Right lobe of liver (tissue), 6 donors: ENCODE measurements around the gene PLXNC1. TPM values are rescaled to one million over a fixed set of nuclear protein-coding genes. Genes with fewer than 3 reads are reported as not detected.

Experiments
- ATAC-seq, 4 donors: fragments of 200-7000 bp; cut with Tn5 transposase; one replicate each; pipeline ENCODE4 v1.9.1; 2020; ENCODE audit warnings: mild to moderate bottlenecking in 4 of 4, moderate library complexity in 4 of 4
- DNase-seq, 3 donors: peaks; one replicate each; pipeline ENCODE4 v3.0.0-alpha.2; 2020
- H3K27ac ChIP-seq, 3 donors: fragments of 200-600 bp; one replicate each; pipeline ENCODE4 v1.8.0; 2022
- H3K27me3 ChIP-seq, 2 donors: fragments of 200-600 bp; one replicate each; pipeline ENCODE4 v1.8.0; 2022
- H3K36me3 ChIP-seq, 4 donors: fragments of 200-600 bp; sonication (generic) in 1 of 4; one replicate each; pipeline versions ENCODE4 v1.5.1 to v1.8.0; 2017 to 2022; ENCODE audit warnings: control low read depth in 1 of 4
- H3K4me1 ChIP-seq, 4 donors: fragments of 200-600 bp; sonication (generic) in 1 of 4; one replicate each; pipeline versions ENCODE4 v1.5.1 to v1.8.0; 2017 to 2022; ENCODE audit warnings: control low read depth in 1 of 4
- H3K4me3 ChIP-seq, 3 donors: fragments of 200-600 bp; one replicate each; pipeline ENCODE4 v1.8.0; 2022
- H3K9me3 ChIP-seq, 4 donors: fragments of 200-600 bp; sonication (generic) in 1 of 4; one replicate each; pipeline versions ENCODE4 v1.5.1 to v1.8.0; 2017 to 2022; ENCODE audit warnings: control low read depth in 1 of 4
- POLR2A ChIP-seq: fragments of 450-650 bp; IDR thresholded peaks from one replicate; pipeline ENCODE4 v1.6.1; 2017; ENCODE audit warnings: antibody characterized with exemption, mild to moderate bottlenecking
- WGBS: methylation state at CpG from one replicate; pipeline ENCODE4 v1.1.6; 2018; ENCODE audit warnings: low coverage, low lambda C conversion rate; ENCODE audit not compliant: insufficient coverage; ENCODE audit errors: missing lambda C conversion rate; 5-methylcytosine and 5-hydroxymethylcytosine counted together
- intact Hi-C, 2 donors: fragments of 100-400 bp; cut with DNase I; formaldehyde crosslinking; loops; one replicate each; pipeline versions ENCODE4 v1.11.2 to v1.14.1; 2022
- total RNA-seq, 6 experiments: library from RNA; depleted of rRNA in 2 of 6; stranded (reverse); fragments of >200 nt in 2 of 6; fragmentation: NEBNext Ultra II Directional in 3 of 6; extraction: Animal tissue kit (Norgen Biotek cat#: 25700) in 3 of 6; gene quantifications; one replicate each; pipeline versions ENCODE4 v1.1.0 to v1.2.4, GENCODE V29; 2016 to 2023
- TF ChIP-seq, protein P1 (sequence below), 4 donors: fragments of 200-600 bp in 3 of 4; fragments of 450-650 bp in 1 of 4; IDR thresholded peaks; one replicate each; pipeline versions ENCODE4 v1.5.1 to v1.8.0; 2016 to 2022; ENCODE audit warnings: antibody characterized with exemption in 4 of 4, mild to moderate bottlenecking in 2 of 4
- donor health status: DM: no; HTN: yes; CAD: no.
- donor health status: DM: no; HTN: no; CAD: no.
- donor health status: DM: no; HTN: no; CAD: no.
- donor health status: DM: no; HTN: yes; CAD: no.
- donor health status: DM: no; HTN: yes; CAD: no.

Gene PLXNC1
- total RNA-seq, 6 experiments from 2014 or later: 1.6 to 7.0 (median 3.5) TPM

DNA sequence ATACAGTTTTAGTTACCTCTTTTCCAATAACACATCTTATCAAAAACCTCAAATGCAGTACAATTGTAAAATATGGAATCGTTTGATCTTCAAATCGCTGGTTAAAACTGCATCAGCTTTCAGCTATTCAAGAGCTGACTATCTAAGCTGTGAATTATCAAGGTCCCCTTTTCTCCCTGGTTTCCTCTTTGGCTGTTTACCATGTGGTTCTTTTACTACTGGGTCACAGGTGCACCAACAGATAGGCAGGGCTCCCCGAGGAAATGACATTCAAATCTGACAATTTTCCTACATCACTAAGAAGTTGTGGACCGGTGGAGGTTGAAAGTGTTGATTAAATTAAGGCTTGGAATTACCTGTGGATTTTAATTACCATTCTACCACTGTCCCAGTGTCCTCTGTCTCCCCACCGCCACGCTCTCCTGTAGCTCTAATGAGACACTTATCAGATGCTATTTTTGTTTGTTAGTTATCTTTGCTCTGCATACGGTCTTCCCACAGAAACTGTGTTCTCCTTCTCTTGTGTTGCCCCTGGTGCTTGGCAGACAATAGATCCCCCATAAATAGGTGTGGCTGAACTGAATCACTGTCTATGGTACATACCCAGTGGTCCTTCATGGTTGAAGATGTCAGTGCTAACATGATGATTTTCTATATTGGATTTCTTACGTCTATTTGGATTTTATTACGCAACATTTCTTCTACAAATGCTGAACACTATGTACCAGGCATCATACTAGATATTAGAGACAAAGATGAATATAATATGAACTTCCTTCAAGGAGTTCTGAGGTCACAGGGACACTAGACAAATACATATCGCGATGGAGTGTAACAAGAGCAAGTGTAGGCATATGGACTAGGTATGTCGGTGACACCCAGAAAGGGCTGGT lies 20.9 kb upstream of the PLXNC1 start:
- ATAC-seq (no peak), DNase-seq (no peak)
- H3K36me3 ChIP-seq: no peaks in the 10 kb centered on the region
- intact Hi-C loops: no loop called here
- no peak overlapping the region for H3K4me3 ChIP-seq
- 57% methylated on average over 12 of the region's 12 CpGs for WGBS
- TF ChIP-seq, protein P1, sequence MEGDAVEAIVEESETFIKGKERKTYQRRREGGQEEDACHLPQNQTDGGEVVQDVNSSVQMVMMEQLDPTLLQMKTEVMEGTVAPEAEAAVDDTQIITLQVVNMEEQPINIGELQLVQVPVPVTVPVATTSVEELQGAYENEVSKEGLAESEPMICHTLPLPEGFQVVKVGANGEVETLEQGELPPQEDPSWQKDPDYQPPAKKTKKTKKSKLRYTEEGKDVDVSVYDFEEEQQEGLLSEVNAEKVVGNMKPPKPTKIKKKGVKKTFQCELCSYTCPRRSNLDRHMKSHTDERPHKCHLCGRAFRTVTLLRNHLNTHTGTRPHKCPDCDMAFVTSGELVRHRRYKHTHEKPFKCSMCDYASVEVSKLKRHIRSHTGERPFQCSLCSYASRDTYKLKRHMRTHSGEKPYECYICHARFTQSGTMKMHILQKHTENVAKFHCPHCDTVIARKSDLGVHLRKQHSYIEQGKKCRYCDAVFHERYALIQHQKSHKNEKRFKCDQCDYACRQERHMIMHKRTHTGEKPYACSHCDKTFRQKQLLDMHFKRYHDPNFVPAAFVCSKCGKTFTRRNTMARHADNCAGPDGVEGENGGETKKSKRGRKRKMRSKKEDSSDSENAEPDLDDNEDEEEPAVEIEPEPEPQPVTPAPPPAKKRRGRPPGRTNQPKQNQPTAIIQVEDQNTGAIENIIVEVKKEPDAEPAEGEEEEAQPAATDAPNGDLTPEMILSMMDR (IDR thresholded peaks at IDR 0.05): no peak
- no peak for TF ChIP-seq POLR2A
- no peaks in the 10 kb centered on the region for H3K4me1 ChIP-seq
- no peaks in the 10 kb centered on the region for H3K9me3 ChIP-seq
- no peaks in the 10 kb centered on the region for H3K27me3 ChIP-seq
- H3K27ac ChIP-seq: no peak overlapping the region

GRCh38 chr12:94128280-94128679 lies 20.1 kb upstream of the PLXNC1 start:
- WGBS: 40% methylated on average over 3 of the region's 4 CpGs
- ATAC-seq: no peak
- intact Hi-C loops: no loop called here

GRCh38 chr12:94133964-94134795 lies 14.2 kb upstream of the PLXNC1 start:
- Histone ChIP-seq H3K4me3 (no peak overlapping the region), H3K36me3 (no peaks in the 10 kb centered on the region), H3K27me3 (no peaks in the 10 kb centered on the region), H3K9me3 (no peaks in the 10 kb centered on the region), H3K27ac (no peak overlapping the region), H3K4me1 (no peaks in the 10 kb centered on the region)
- no peak for DNase-seq
- TF ChIP-seq POLR2A: no peak
- TF ChIP-seq, protein P1 (IDR thresholded peaks at IDR 0.05): peak; percentile 57 to 86 (median 76)
- intact Hi-C loops: no loop called here
- WGBS: 29% methylated on average over 6 of the region's 6 CpGs
- ATAC-seq: peak; percentile 86 to 94 (median 90)

More at GRCh38 chr12:94128280-94128679, 20.1 kb upstream of the PLXNC1 start:
- no peaks in the 10 kb centered on the region for H3K4me1 ChIP-seq
- no peaks in the 10 kb centered on the region for H3K36me3 ChIP-seq
- no peak for TF ChIP-seq POLR2A
- TF ChIP-seq, protein P1 (IDR thresholded peaks at IDR 0.05): no peak
- no peak for DNase-seq
- H3K4me3 ChIP-seq: no peak overlapping the region
- H3K27me3 ChIP-seq: no peaks in the 10 kb centered on the region
- H3K9me3 ChIP-seq: no peaks in the 10 kb centered on the region
- no peak overlapping the region for H3K27ac ChIP-seq

DNA sequence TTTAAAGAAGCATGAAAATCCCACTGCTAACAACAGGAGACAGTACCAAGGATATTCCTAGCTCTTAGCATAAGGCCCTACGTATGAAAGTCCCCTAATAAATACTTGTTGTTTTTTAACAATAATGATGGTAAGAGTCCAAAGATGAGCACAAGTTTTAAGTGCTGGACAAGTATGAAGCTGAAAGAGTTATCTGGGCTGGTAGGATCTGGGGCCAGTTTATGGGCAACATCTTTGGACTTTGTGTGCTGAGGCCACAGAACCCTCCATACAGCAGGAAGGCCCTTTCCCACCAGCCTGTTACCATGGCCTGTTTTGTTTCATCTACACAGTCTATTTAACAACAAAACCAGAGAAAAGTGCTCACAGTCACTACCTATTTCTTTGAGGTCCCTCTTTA lies 12.5 kb upstream of the PLXNC1 start:
- WGBS: 95% methylated on average over 1 of the region's 1 CpG
- H3K36me3 ChIP-seq: no peaks in the 10 kb centered on the region

More for the DNA sequence above, 12.5 kb upstream of the PLXNC1 start:
- no peaks in the 10 kb centered on the region for H3K9me3 ChIP-seq
- no peak for ATAC-seq
- intact Hi-C loops: no loop called here
- no peak for TF ChIP-seq POLR2A
- TF ChIP-seq, protein P1 (IDR thresholded peaks at IDR 0.05): no peak
- H3K4me3 ChIP-seq: no peak overlapping the region
- H3K27me3 ChIP-seq: no peaks in the 10 kb centered on the region
- DNase-seq: no peak
- no peaks in the 10 kb centered on the region for H3K4me1 ChIP-seq
- H3K27ac ChIP-seq: no peak overlapping the region
